ENCODE measurements around the gene CUX1.

The CUX1 gene

DNA sequence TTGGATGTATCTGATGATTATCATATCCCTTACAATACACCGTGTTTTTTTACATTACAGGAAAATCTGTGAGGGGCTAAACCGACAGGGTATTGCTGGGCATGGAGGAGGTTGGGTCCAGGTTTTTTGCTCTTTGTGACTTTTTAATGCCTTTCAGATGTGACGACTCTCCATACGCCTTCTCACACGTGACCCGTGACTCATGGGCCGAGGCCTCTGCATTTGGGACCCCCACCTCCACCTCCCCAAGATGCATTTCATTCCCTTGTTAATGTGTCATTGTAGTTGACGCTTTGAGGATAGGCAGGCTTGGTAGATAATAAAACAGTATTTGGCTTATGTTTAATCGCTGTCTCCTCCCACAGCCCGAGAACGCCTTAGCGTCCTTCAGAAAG lies 95.3 kb downstream of the CUX1 start:
- H3K9me3 ChIP-seq (ENCODE audit: control insufficient read depth, low read length), result no peaks in the 10 kb centered on the region
- peak overlapping the region; percentile 53 for H3K27ac ChIP-seq (ENCODE audit: low read depth, low read length, severe bottlenecking)
- peaks cover 27% of the 10 kb centered on the region for H3K36me3 ChIP-seq (ENCODE audit: control insufficient read depth, insufficient read depth, low read length)
- peaks cover 24% of the 10 kb centered on the region for H3K4me1 ChIP-seq (ENCODE audit: control insufficient read depth, insufficient read depth, low read length, poor library complexity, severe bottlenecking)
- 83 to 100% methylated on average over 1 to 4 of the region's 12 CpGs for WGBS, 2 experiments (ENCODE audit: insufficient coverage in 2 of 2)
- H3K4me3 ChIP-seq (ENCODE audit: extremely low read depth, insufficient read depth, low read length, poor library complexity, severe bottlenecking), result no peak overlapping the region

- Histone ChIP-seq H3K4me3 (ENCODE audit: extremely low read depth, insufficient read depth, low read length, poor library complexity, severe bottlenecking) (no peak overlapping the region), H3K4me1 (ENCODE audit: control insufficient read depth, insufficient read depth, low read length, poor library complexity, severe bottlenecking) (peaks cover 24% of the 10 kb centered on the region), H3K27ac (ENCODE audit: low read depth, low read length, severe bottlenecking) (no peak overlapping the region), H3K9me3 (ENCODE audit: control insufficient read depth, low read length) (no peaks in the 10 kb centered on the region), H3K36me3 (ENCODE audit: control insufficient read depth, insufficient read depth, low read length) (peaks cover 33% of the 10 kb centered on the region)
- 89 to 92% methylated on average over 14 to 18 of the region's 24 CpGs for WGBS, 2 experiments (ENCODE audit: insufficient coverage in 2 of 2)
These were observed 95.9 kb downstream of the CUX1 start for GRCh38 chr7:101913247-101913721.

DNA sequence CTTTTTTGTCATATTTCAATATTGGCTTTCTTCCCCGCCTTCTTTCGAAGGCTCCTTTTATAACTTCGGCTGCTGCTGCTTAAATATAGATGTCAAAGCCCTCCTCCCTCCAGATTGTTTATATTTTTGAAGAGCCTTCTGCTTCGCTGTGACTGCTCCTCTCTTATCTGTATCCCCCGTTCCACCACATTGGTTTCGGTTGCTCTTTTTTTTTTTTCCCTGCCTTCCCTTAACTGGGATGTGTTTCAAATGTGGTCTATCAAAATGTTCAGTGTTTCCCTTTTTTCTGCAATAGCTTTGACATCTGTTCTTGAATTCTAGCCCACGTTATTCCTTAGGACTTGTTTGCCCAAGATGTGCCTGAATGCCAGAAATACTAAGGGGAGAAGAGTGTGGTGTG lies 96.4 kb downstream of the CUX1 start:
- WGBS, 2 experiments (ENCODE audit: insufficient coverage in 2 of 2), result 90 to 94% methylated on average over 3 to 6 of the region's 7 CpGs
- no peak overlapping the region for H3K4me3 ChIP-seq (ENCODE audit: extremely low read depth, insufficient read depth, low read length, poor library complexity, severe bottlenecking)
- H3K27ac ChIP-seq (ENCODE audit: low read depth, low read length, severe bottlenecking), result peak overlapping the region; percentile 29
- peaks cover 38% of the 10 kb centered on the region for H3K36me3 ChIP-seq (ENCODE audit: control insufficient read depth, insufficient read depth, low read length)
- no peaks in the 10 kb centered on the region for H3K9me3 ChIP-seq (ENCODE audit: control insufficient read depth, low read length)
- peaks cover 24% of the 10 kb centered on the region for H3K4me1 ChIP-seq (ENCODE audit: control insufficient read depth, insufficient read depth, low read length, poor library complexity, severe bottlenecking)

DNA sequence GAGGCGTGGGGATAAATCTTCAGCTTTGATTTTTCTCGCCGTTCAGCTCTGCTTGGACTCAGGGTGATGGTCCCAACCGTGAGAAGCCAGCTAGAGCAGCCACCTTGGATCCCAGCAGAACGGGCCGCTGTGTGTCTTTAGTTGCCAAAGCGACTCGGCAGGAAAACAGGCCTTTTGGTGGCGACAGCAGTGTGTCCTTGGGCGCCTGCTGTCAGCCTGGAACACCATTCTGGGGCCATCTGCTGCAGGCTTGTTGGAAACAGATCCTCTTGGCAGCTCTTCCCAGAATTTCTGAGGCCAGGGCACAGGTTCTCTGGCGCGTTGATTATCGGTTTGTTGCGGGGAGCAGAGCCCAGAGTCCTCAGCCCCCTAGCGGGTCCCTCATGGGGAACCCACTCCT lies 97.6 kb downstream of the CUX1 start:
- no peak overlapping the region for H3K27ac ChIP-seq (ENCODE audit: low read depth, low read length, severe bottlenecking)
- 94 to 97% methylated on average over 15 of the region's 15 CpGs for WGBS, 2 experiments (ENCODE audit: insufficient coverage in 2 of 2)
- H3K4me3 ChIP-seq (ENCODE audit: extremely low read depth, insufficient read depth, low read length, poor library complexity, severe bottlenecking), result no peak overlapping the region
- peaks cover 44% of the 10 kb centered on the region for H3K36me3 ChIP-seq (ENCODE audit: control insufficient read depth, insufficient read depth, low read length)
- H3K4me1 ChIP-seq (ENCODE audit: control insufficient read depth, insufficient read depth, low read length, poor library complexity, severe bottlenecking), result peaks cover 24% of the 10 kb centered on the region
- H3K9me3 ChIP-seq (ENCODE audit: control insufficient read depth, low read length), result no peaks in the 10 kb centered on the region

DNA sequence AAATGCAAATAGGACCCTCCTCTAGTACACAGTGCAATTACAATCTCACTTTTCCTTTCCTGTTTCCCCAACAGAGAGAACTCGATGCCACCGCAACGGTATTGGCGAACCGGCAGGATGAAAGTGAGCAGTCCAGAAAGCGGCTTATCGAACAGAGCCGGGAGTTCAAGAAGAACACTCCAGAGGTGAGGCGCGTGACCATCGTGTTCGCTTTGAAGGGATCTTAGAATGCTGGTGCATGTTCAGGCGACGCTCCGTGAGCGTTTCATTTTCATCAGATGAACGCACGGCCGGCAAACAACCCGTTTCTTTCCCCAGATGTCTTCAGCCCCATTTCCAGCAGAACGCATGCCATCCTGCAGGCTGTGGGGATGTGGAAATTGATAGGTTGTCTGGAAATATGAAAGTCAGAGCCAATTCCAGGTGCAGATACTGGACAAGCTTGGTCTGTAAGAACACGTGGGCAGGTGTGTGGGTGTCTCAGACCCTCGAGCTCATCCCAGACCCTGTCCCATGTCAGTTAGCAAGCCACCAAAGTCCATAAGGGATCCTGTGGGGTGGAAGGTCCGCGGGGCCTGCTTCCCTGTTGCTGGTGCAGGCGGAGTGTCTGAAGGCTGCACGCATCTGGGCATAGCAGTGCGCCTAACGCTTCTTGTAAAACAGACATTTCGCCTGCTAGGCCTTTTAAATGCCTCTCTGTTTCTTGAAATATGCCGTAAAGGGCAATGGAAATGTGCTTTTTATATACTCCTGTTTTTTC lies 98.8 kb downstream of the CUX1 start:
- Histone ChIP-seq H3K36me3 (ENCODE audit: control insufficient read depth, insufficient read depth, low read length) (peaks cover 52% of the 10 kb centered on the region), H3K4me1 (ENCODE audit: control insufficient read depth, insufficient read depth, low read length, poor library complexity, severe bottlenecking) (peaks cover 24% of the 10 kb centered on the region), H3K9me3 (ENCODE audit: control insufficient read depth, low read length) (no peaks in the 10 kb centered on the region), H3K27ac (ENCODE audit: low read depth, low read length, severe bottlenecking) (no peak overlapping the region), H3K4me3 (ENCODE audit: extremely low read depth, insufficient read depth, low read length, poor library complexity, severe bottlenecking) (no peak overlapping the region)
- 97 to 98% methylated on average over 25 to 30 of the region's 31 CpGs for WGBS, 2 experiments (ENCODE audit: insufficient coverage in 2 of 2)

DNA sequence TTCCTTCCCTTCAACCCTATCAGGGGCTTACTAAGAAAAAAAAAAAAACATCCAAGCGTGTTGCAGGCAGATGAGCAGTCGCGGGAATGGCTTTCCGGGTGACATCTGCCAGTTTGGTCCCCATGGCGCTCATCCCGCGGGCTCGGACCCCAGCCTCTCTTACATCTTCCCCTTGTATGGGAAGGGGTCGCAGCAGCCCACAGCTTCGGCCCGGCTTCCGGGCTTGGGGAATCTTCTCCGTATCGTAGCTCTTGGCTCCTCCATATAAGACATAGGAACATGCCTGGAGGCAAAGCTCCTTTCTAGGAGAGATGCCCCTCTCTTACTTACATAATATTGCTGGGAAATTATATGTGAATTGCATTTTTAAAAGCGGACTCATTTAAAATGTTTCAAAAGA lies 99.5 kb downstream of the CUX1 start:
- no peak overlapping the region for H3K27ac ChIP-seq (ENCODE audit: low read depth, low read length, severe bottlenecking)
- peaks cover 21% of the 10 kb centered on the region for H3K4me1 ChIP-seq (ENCODE audit: control insufficient read depth, insufficient read depth, low read length, poor library complexity, severe bottlenecking)
- H3K9me3 ChIP-seq (ENCODE audit: control insufficient read depth, low read length), result no peaks in the 10 kb centered on the region
- H3K36me3 ChIP-seq (ENCODE audit: control insufficient read depth, insufficient read depth, low read length), result peaks cover 54% of the 10 kb centered on the region
- WGBS, 2 experiments (ENCODE audit: insufficient coverage in 2 of 2), result 95 to 99% methylated on average over 7 to 11 of the region's 15 CpGs
- no peak overlapping the region for H3K4me3 ChIP-seq (ENCODE audit: extremely low read depth, insufficient read depth, low read length, poor library complexity, severe bottlenecking)

DNA sequence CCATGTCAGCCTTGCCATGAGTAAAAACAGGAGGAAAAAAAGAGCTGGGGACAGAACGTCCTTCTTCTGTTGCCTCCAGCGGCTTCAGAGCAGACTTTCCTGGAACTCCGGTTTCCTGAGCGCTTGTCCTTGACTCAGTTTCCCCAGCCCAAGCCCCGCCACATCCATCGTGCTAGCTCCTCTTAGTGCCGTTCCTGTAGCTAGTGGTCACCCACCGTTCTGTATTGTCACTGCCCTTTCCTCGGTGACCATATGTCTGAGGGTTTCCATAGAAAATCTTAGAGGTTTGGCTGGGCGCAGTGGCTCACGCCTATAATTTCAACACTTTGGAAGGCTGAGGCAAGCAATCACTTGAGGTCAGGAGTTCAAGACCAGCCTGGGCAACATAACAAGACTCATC lies 100.1 kb downstream of the CUX1 start:
- Histone ChIP-seq H3K36me3 (ENCODE audit: control insufficient read depth, insufficient read depth, low read length) (peaks cover 54% of the 10 kb centered on the region), H3K4me1 (ENCODE audit: control insufficient read depth, insufficient read depth, low read length, poor library complexity, severe bottlenecking) (peaks cover 20% of the 10 kb centered on the region), H3K4me3 (ENCODE audit: extremely low read depth, insufficient read depth, low read length, poor library complexity, severe bottlenecking) (no peak overlapping the region), H3K9me3 (ENCODE audit: control insufficient read depth, low read length) (no peaks in the 10 kb centered on the region), H3K27ac (ENCODE audit: low read depth, low read length, severe bottlenecking) (no peak overlapping the region)
- WGBS, 2 experiments (ENCODE audit: insufficient coverage in 2 of 2), result 93 to 94% methylated on average over 10 to 11 of the region's 11 CpGs

GRCh38 chr7:101918426-101918825 lies 101.0 kb downstream of the CUX1 start:
- Histone ChIP-seq H3K36me3 (ENCODE audit: control insufficient read depth, insufficient read depth, low read length) (peaks cover 54% of the 10 kb centered on the region), H3K4me3 (ENCODE audit: extremely low read depth, insufficient read depth, low read length, poor library complexity, severe bottlenecking) (no peak overlapping the region), H3K4me1 (ENCODE audit: control insufficient read depth, insufficient read depth, low read length, poor library complexity, severe bottlenecking) (peaks cover 20% of the 10 kb centered on the region), H3K27ac (ENCODE audit: low read depth, low read length, severe bottlenecking) (no peak overlapping the region), H3K9me3 (ENCODE audit: control insufficient read depth, low read length) (no peaks in the 10 kb centered on the region)
- WGBS, 2 experiments (ENCODE audit: insufficient coverage in 2 of 2), result 93 to 100% methylated on average over 9 of the region's 9 CpGs

- Histone ChIP-seq H3K9me3 (ENCODE audit: control insufficient read depth, low read length) (no peaks in the 10 kb centered on the region), H3K4me1 (ENCODE audit: control insufficient read depth, insufficient read depth, low read length, poor library complexity, severe bottlenecking) (peaks cover 23% of the 10 kb centered on the region), H3K4me3 (ENCODE audit: extremely low read depth, insufficient read depth, low read length, poor library complexity, severe bottlenecking) (no peak overlapping the region), H3K36me3 (ENCODE audit: control insufficient read depth, insufficient read depth, low read length) (peaks cover 59% of the 10 kb centered on the region), H3K27ac (ENCODE audit: low read depth, low read length, severe bottlenecking) (no peak overlapping the region)
- 91 to 95% methylated on average over 18 to 20 of the region's 24 CpGs for WGBS, 2 experiments (ENCODE audit: insufficient coverage in 2 of 2)
These were observed 102.1 kb downstream of the CUX1 start for GRCh38 chr7:101919363-101920115.

- Histone ChIP-seq H3K4me1 (ENCODE audit: control insufficient read depth, insufficient read depth, low read length, poor library complexity, severe bottlenecking) (peaks cover 23% of the 10 kb centered on the region), H3K9me3 (ENCODE audit: control insufficient read depth, low read length) (no peaks in the 10 kb centered on the region)
- 96 to 99% methylated on average over 10 of the region's 11 CpGs for whole genome bisulfite sequencing, 2 experiments (ENCODE audit: insufficient coverage in 2 of 2)
These were observed 103.6 kb downstream of the CUX1 start for GRCh38 chr7:101921061-101921460.

More at GRCh38 chr7:101921061-101921460, 103.6 kb downstream of the CUX1 start:
- Histone ChIP-seq H3K27ac (ENCODE audit: low read depth, low read length, severe bottlenecking) (no peak overlapping the region), H3K36me3 (ENCODE audit: control insufficient read depth, insufficient read depth, low read length) (peaks cover 45% of the 10 kb centered on the region), H3K4me3 (ENCODE audit: extremely low read depth, insufficient read depth, low read length, poor library complexity, severe bottlenecking) (no peak overlapping the region)

Data from mesodermal cell (in vitro differentiated cells).